ENCODE results near the gene TCOF1. TPM values are rescaled to one million over a fixed set of nuclear protein-coding genes. Genes with fewer than 3 reads are reported as not detected.

Gene TCOF1
- polyA plus RNA-seq, 1 donor (not counting 4 experiments of a cell fraction or from before 2014, with no cell fraction given), result 13.6 TPM

DNA sequence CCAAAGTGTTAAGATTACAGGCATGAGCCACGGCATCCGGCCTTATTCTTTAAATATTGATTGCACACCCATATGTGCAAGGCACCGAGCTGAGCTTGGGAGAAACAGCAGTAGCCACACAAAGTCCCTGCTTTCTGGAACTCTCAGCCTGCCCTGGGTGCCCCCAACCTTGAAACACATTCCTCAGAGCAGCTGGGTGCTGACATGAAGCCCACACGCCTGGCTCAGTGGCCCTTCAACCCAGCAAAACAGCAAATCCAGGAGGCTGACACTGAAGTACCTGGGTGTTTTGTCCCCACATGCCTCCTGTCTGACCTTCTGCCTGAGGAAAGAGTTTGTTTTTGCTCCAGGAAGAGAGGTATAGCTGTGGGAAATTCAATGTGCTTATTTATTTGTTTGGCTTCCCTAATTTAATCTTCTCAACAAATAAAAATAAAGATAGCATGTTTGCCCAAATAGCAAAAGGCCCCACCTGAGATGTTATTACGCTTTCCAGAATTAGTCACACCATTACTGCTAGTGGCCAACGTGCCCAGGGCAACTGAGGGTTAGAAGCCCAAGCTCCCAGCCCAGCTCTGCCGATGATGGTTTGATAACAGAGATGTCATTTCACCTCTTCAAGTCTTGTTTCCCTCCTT is 13.4 kb upstream of the TCOF1 start:
- Histone ChIP-seq H3K27me3 (ENCODE audit: control insufficient read depth, extremely low read depth, insufficient read depth, low read length) (no peaks in the 10 kb centered on the region), H2AFZ (ENCODE audit: control insufficient read depth, low read length) (peak overlapping the region; percentile 39), H3K9ac (ENCODE audit: control insufficient read depth, extremely low read depth, insufficient read depth, low read length) (no peak overlapping the region), H3K4me3 (ENCODE audit: control insufficient read depth in 2 of 3, extremely low read depth in 1 of 3, insufficient read depth in 2 of 3, low read depth in 1 of 3, low read length in 3 of 3) (no peak overlapping the region), H3K9me3 (ENCODE audit: control insufficient read depth, low read depth, low read length) (no peaks in the 10 kb centered on the region), H3K27ac (ENCODE audit: control insufficient read depth, insufficient read depth, low read length) (no peak overlapping the region), H3K9me1 (ENCODE audit: control insufficient read depth, extremely low read depth, insufficient read depth, low read length) (no peaks in the 10 kb centered on the region), H3K36me3 (ENCODE audit: control insufficient read depth in 2 of 2, extremely low read depth in 1 of 2, insufficient read depth in 2 of 2, low read length in 2 of 2) (no peaks in the 10 kb centered on the region), H3K4me2 (ENCODE audit: control insufficient read depth, extremely low read depth, insufficient read depth, low read depth, low read length) (no peak overlapping the region), H3K4me1 (ENCODE audit: control insufficient read depth, extremely low read depth, insufficient read depth, low read length) (peaks cover 6% of the 10 kb centered on the region), H3K79me2 (ENCODE audit: control insufficient read depth, insufficient read depth, low read length) (no peaks in the 10 kb centered on the region), H4K20me1 (ENCODE audit: control insufficient read depth, extremely low read depth, insufficient read depth, low read length) (no peaks in the 10 kb centered on the region)
- DNase-seq (ENCODE audit: low read depth, low spot score) (no peak), FAIRE-seq (no peak)
- TF ChIP-seq EZH2 (IDR thresholded peaks at IDR 0.05; ENCODE audit: low read length), result no peak
- TF ChIP-seq, protein P1, sequence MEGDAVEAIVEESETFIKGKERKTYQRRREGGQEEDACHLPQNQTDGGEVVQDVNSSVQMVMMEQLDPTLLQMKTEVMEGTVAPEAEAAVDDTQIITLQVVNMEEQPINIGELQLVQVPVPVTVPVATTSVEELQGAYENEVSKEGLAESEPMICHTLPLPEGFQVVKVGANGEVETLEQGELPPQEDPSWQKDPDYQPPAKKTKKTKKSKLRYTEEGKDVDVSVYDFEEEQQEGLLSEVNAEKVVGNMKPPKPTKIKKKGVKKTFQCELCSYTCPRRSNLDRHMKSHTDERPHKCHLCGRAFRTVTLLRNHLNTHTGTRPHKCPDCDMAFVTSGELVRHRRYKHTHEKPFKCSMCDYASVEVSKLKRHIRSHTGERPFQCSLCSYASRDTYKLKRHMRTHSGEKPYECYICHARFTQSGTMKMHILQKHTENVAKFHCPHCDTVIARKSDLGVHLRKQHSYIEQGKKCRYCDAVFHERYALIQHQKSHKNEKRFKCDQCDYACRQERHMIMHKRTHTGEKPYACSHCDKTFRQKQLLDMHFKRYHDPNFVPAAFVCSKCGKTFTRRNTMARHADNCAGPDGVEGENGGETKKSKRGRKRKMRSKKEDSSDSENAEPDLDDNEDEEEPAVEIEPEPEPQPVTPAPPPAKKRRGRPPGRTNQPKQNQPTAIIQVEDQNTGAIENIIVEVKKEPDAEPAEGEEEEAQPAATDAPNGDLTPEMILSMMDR (optimal IDR thresholded peaks at IDR 0.05 in 1 of 3, IDR thresholded peaks at IDR 0.05 in 1 of 3, conservative IDR thresholded peaks at IDR 0.05 in 1 of 3; ENCODE audit: extremely low read depth in 1 of 3, insufficient read depth in 2 of 3, low read length in 3 of 3), result no peak
- dilution Hi-C loops (cut with MboI; ENCODE audit: extremely low pct_ligation_motif_present, low sequenced_read_pairs), result no loop called here

- no peak for FAIRE-seq
- no peaks in the 10 kb centered on the region for H3K36me3 ChIP-seq (ENCODE audit: control insufficient read depth in 2 of 2, extremely low read depth in 1 of 2, insufficient read depth in 2 of 2, low read length in 2 of 2)
- H3K27ac ChIP-seq (ENCODE audit: control insufficient read depth, insufficient read depth, low read length), result no peak overlapping the region
- H3K9ac ChIP-seq (ENCODE audit: control insufficient read depth, extremely low read depth, insufficient read depth, low read length), result no peak overlapping the region
- no peak overlapping the region for H3K4me3 ChIP-seq (ENCODE audit: control insufficient read depth in 2 of 3, extremely low read depth in 1 of 3, insufficient read depth in 2 of 3, low read depth in 1 of 3, low read length in 3 of 3)
- H3K79me2 ChIP-seq (ENCODE audit: control insufficient read depth, insufficient read depth, low read length), result no peaks in the 10 kb centered on the region
- dilution Hi-C loops (cut with MboI; ENCODE audit: extremely low pct_ligation_motif_present, low sequenced_read_pairs), result no loop called here
- H2AFZ ChIP-seq (ENCODE audit: control insufficient read depth, low read length), result no peak overlapping the region
- no peaks in the 10 kb centered on the region for H3K9me1 ChIP-seq (ENCODE audit: control insufficient read depth, extremely low read depth, insufficient read depth, low read length)
- peaks cover 7% of the 10 kb centered on the region for H3K4me1 ChIP-seq (ENCODE audit: control insufficient read depth, extremely low read depth, insufficient read depth, low read length)
- H4K20me1 ChIP-seq (ENCODE audit: control insufficient read depth, extremely low read depth, insufficient read depth, low read length), result no peaks in the 10 kb centered on the region
- TF ChIP-seq EZH2 (IDR thresholded peaks at IDR 0.05; ENCODE audit: low read length), result no peak
- TF ChIP-seq, protein P1 (optimal IDR thresholded peaks at IDR 0.05 in 1 of 3, IDR thresholded peaks at IDR 0.05 in 1 of 3, conservative IDR thresholded peaks at IDR 0.05 in 1 of 3; ENCODE audit: extremely low read depth in 1 of 3, insufficient read depth in 2 of 3, low read length in 3 of 3), result no peak
- H3K27me3 ChIP-seq (ENCODE audit: control insufficient read depth, extremely low read depth, insufficient read depth, low read length), result no peaks in the 10 kb centered on the region
- no peaks in the 10 kb centered on the region for H3K9me3 ChIP-seq (ENCODE audit: control insufficient read depth, low read depth, low read length)
- no peak overlapping the region for H3K4me2 ChIP-seq (ENCODE audit: control insufficient read depth, extremely low read depth, insufficient read depth, low read depth, low read length)
- no peak for DNase-seq (ENCODE audit: low read depth, low spot score)
These were observed 11.8 kb upstream of the TCOF1 start for GRCh38 chr5:150345716-150346115.

Data from keratinocyte (primary cell).